Panc1 (cell line): ENCODE data around the gene PPIP5K2. TPM values are rescaled to one million over a fixed set of nuclear protein-coding genes. Genes with fewer than 3 reads are reported as not detected.

Experiments used
- ATAC-seq: fragments of 200-7000 bp; cut with Tn5 transposase; 2 replicates; pipeline ENCODE4 v1.9.1; 2020; ENCODE audit warnings: mild to moderate bottlenecking, moderate library complexity
- BruUV-seq: library from RNA; stranded (reverse); fragments of 400-500 nt; replicated peaks from 2 replicates; lab custom pipeline; 2021; lab: Mats Ljungman, UMichigan
- CTCF ChIA-PET: fragments of 300-600 bp; sonication (Branson Sonifier 250); formaldehyde crosslinking; loops from one replicate; lab custom pipeline; 2022; ENCODE audit warnings: antibody characterized with exemption; lab: Charles Lee
- POLR2A ChIA-PET: fragments of 300-600 bp; sonication (Branson Sonifier 250); formaldehyde crosslinking; loops from one replicate; lab custom pipeline; 2022; ENCODE audit warnings: antibody characterized with exemption; lab: Charles Lee
- DNase-seq: peaks from one replicate; pipeline ENCODE4 v3.0.0-alpha.2; 2010; ENCODE audit warnings: low read depth, low spot score
- H3K27ac ChIP-seq: 2 replicates; pipeline ENCODE4 v1.5.1; 2011; ENCODE audit warnings: mild to moderate bottlenecking, low read length, inconsistent platforms
- H3K27me3 ChIP-seq: fragments of 200-500 bp; sonication (Bioruptor generic); 2 replicates; pipeline ENCODE4 v1.6.0; 2014; ENCODE audit warnings: low read length, inconsistent platforms; ENCODE audit not compliant: control insufficient read depth, insufficient read depth
- H3K36me3 ChIP-seq: fragments of 200-500 bp; sonication (Bioruptor generic); 2 replicates; pipeline ENCODE4 v1.5.1; 2014; ENCODE audit warnings: inconsistent platforms, mild to moderate bottlenecking, low read length, moderate library complexity; ENCODE audit not compliant: control insufficient read depth, insufficient read depth
- H3K4me1 ChIP-seq: 2 replicates; pipeline ENCODE4 v1.5.1; 2011; ENCODE audit warnings: inconsistent platforms, mild to moderate bottlenecking, low read length, moderate library complexity; ENCODE audit not compliant: control insufficient read depth, insufficient read depth
- H3K4me3 ChIP-seq, 2 experiments: 2 replicates each; pipeline ENCODE4 v1.5.1; 2011 to 2012; ENCODE audit warnings: low read depth in 2 of 2, low read length in 2 of 2, mild to moderate bottlenecking in 2 of 2, inconsistent platforms in 1 of 2, moderate library complexity in 1 of 2
- H3K9me3 ChIP-seq: fragments of 200-500 bp; sonication (Bioruptor generic); 2 replicates; pipeline ENCODE4 v1.5.1; 2014; ENCODE audit warnings: low read depth, mild to moderate bottlenecking, inconsistent platforms, low read length, moderate library complexity; ENCODE audit not compliant: control insufficient read depth, insufficient read depth
- POLR2AphosphoS5 ChIP-seq: IDR thresholded peaks from 2 replicates; pipeline ENCODE4 v1.6.1; 2012; ENCODE audit warnings: mild to moderate bottlenecking, low read depth, low read length, moderate library complexity
- SIN3A ChIP-seq: IDR thresholded peaks from 2 replicates; pipeline ENCODE4 v1.6.1; 2012; ENCODE audit warnings: low read depth, mild to moderate bottlenecking, low read length, moderate library complexity, borderline replicate concordance; ENCODE audit not compliant: insufficient read depth
- TCF7L2 ChIP-seq: IDR thresholded peaks from 2 replicates; pipeline ENCODE4 v1.6.1; 2011; ENCODE audit warnings: mild to moderate bottlenecking, low read depth, low read length, inconsistent platforms
- in situ Hi-C: cut with HindIII; loops from 2 replicates; pipeline ENCODE4 v1.10.0; 2016; ENCODE audit warnings: low sequenced_read_pairs, low pct_unique_long_range_greater_than_20kb
- intact Hi-C: fragments of 100-400 bp; cut with micrococcal nuclease; formaldehyde crosslinking; loops from one replicate; pipeline ENCODE4 v1.10.0; 2022; ENCODE audit not compliant: unreplicated experiment
- total RNA-seq: library from RNA; stranded (reverse); gene quantifications from one replicate; pipeline ENCODE4 v1.2.1, GENCODE V29; 2021; ENCODE audit not compliant: unreplicated experiment
- TF ChIP-seq, protein P1 (sequence below), 2 experiments: IDR thresholded peaks; 2 replicates each; pipeline ENCODE4 v1.6.1; 2011 to 2012; ENCODE audit warnings: low read depth in 2 of 2, control low read depth in 1 of 2, low read length in 1 of 2, mild to moderate bottlenecking in 1 of 2, moderate library complexity in 1 of 2; ENCODE audit not compliant: insufficient read depth in 1 of 2
- TF ChIP-seq, protein P2 (sequence below): fragments of 450-650 bp; IDR thresholded peaks from 2 replicates; pipeline ENCODE4 v1.5.1; 2017; ENCODE audit warnings: mild to moderate bottlenecking

PPIP5K2 gene
- total RNA-seq, 1 experiment from 2014 or later, result 56.8 TPM

DNA sequence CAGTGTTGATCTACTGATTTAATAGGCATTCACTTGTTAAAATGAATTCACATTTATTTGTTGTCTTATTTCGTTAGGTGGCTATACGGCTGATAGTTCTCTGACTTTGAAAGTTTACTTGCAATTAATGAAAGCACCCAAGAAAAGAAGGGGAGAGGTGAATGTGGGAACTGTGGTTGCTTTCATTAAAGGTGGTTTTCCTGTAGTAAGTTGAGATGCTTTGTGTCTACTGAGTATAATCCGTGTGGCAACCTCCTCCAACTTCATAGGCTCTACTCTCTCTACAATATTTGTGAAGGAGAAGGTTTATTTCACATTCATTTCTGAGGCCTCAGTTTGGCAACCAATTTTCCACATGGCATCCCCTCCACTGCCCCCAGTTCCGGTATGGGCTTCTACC is 125.7 kb downstream of the PPIP5K2 start:
- no TSS peak for BruUV-seq
- Histone ChIP-seq H3K27me3 (peaks cover 7% of the 10 kb centered on the region; the same call in 1 of the 2 replicates), H3K9me3 (no peaks in the 10 kb centered on the region), H3K4me1 (no peaks in the 10 kb centered on the region), H3K4me3 (no peak overlapping the region), H3K36me3 (no peaks in the 10 kb centered on the region), H3K27ac (no peak overlapping the region)
- ChIA-PET POLR2A (no interaction called here), CTCF (no interaction called here)
- intact Hi-C loops, result no loop called here
- no peak for TF ChIP-seq TCF7L2
- TF ChIP-seq, protein P1, sequence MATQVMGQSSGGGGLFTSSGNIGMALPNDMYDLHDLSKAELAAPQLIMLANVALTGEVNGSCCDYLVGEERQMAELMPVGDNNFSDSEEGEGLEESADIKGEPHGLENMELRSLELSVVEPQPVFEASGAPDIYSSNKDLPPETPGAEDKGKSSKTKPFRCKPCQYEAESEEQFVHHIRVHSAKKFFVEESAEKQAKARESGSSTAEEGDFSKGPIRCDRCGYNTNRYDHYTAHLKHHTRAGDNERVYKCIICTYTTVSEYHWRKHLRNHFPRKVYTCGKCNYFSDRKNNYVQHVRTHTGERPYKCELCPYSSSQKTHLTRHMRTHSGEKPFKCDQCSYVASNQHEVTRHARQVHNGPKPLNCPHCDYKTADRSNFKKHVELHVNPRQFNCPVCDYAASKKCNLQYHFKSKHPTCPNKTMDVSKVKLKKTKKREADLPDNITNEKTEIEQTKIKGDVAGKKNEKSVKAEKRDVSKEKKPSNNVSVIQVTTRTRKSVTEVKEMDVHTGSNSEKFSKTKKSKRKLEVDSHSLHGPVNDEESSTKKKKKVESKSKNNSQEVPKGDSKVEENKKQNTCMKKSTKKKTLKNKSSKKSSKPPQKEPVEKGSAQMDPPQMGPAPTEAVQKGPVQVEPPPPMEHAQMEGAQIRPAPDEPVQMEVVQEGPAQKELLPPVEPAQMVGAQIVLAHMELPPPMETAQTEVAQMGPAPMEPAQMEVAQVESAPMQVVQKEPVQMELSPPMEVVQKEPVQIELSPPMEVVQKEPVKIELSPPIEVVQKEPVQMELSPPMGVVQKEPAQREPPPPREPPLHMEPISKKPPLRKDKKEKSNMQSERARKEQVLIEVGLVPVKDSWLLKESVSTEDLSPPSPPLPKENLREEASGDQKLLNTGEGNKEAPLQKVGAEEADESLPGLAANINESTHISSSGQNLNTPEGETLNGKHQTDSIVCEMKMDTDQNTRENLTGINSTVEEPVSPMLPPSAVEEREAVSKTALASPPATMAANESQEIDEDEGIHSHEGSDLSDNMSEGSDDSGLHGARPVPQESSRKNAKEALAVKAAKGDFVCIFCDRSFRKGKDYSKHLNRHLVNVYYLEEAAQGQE (IDR thresholded peaks at IDR 0.05; ENCODE audit: insufficient read depth in 1 of 2, low read depth in 2 of 2, low read length in 1 of 2), result no peak
- TF ChIP-seq POLR2AphosphoS5, result no peak
- no peak for TF ChIP-seq SIN3A
- TF ChIP-seq, protein P2, sequence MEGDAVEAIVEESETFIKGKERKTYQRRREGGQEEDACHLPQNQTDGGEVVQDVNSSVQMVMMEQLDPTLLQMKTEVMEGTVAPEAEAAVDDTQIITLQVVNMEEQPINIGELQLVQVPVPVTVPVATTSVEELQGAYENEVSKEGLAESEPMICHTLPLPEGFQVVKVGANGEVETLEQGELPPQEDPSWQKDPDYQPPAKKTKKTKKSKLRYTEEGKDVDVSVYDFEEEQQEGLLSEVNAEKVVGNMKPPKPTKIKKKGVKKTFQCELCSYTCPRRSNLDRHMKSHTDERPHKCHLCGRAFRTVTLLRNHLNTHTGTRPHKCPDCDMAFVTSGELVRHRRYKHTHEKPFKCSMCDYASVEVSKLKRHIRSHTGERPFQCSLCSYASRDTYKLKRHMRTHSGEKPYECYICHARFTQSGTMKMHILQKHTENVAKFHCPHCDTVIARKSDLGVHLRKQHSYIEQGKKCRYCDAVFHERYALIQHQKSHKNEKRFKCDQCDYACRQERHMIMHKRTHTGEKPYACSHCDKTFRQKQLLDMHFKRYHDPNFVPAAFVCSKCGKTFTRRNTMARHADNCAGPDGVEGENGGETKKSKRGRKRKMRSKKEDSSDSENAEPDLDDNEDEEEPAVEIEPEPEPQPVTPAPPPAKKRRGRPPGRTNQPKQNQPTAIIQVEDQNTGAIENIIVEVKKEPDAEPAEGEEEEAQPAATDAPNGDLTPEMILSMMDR, result no peak
- no peak for DNase-seq
- no peak for ATAC-seq
- in situ Hi-C loops, result no loop called here

DNA sequence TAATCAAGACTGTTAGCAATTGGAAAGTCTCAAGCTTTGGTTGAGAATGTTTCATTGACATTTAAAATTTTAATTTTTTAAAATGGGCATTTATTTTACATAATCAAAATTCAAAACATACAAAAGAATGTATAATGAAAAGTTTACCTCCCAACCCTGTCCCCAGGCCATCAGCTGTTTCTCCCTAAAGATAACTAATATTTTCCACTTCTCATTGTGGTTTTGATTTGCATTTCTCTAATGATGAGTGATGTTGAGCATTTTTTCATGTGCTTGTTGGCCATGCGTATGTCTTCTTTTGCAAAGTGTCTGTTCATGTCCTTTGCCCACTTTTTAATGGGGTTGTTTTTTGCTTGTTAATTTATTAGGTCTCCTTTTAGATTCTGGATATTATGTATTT is 127.0 kb downstream of the PPIP5K2 start:
- H3K4me3 ChIP-seq, result no peak overlapping the region
- TF ChIP-seq, protein P2, result no peak
- TF ChIP-seq POLR2AphosphoS5 (no peak), SIN3A (no peak), TCF7L2 (no peak)
- TF ChIP-seq, protein P1 (IDR thresholded peaks at IDR 0.05; ENCODE audit: insufficient read depth in 1 of 2, low read depth in 2 of 2, low read length in 1 of 2), result no peak
- H3K9me3 ChIP-seq, result no peaks in the 10 kb centered on the region
- in situ Hi-C loops (no loop called here), intact Hi-C loops (no loop called here)
- no peaks in the 10 kb centered on the region for H3K4me1 ChIP-seq
- POLR2A ChIA-PET, result no interaction called here
- no TSS peak for BruUV-seq
- ATAC-seq (no peak), DNase-seq (no peak)
- CTCF ChIA-PET, result no interaction called here
- H3K27ac ChIP-seq, result no peak overlapping the region
- H3K27me3 ChIP-seq, result peaks cover 7% of the 10 kb centered on the region; the same call in 1 of the 2 replicates
- H3K36me3 ChIP-seq, result no peaks in the 10 kb centered on the region
